PC-3 (cell line): ENCODE data around the gene BUD13. TPM values are rescaled to one million over a fixed set of nuclear protein-coding genes. Genes with fewer than 3 reads are reported as not detected.

ENCODE experiments used
- ATAC-seq: fragments of 200-7000 bp; cut with Tn5 transposase; 2 replicates; pipeline ENCODE4 v1.9.1; 2020; ENCODE audit warnings: mild to moderate bottlenecking, moderate library complexity
- BruUV-seq: library from RNA; stranded (reverse); fragments of 400-500 nt; replicated peaks from 2 replicates; lab custom pipeline; 2021; lab: Mats Ljungman, UMichigan
- CTCF ChIA-PET: fragments of 300-600 bp; sonication (Branson Sonifier 250); formaldehyde crosslinking; loops from one replicate; lab custom pipeline; 2022; ENCODE audit warnings: antibody characterized with exemption; lab: Charles Lee
- POLR2A ChIA-PET: fragments of 300-600 bp; sonication (Branson Sonifier 250); formaldehyde crosslinking; loops from one replicate; lab custom pipeline; 2022; ENCODE audit warnings: antibody characterized with exemption; ENCODE audit not compliant: unreplicated experiment; lab: Charles Lee
- DNase-seq: peaks from one replicate; pipeline ENCODE4 v3.0.0-alpha.2; 2015
- H2AFZ ChIP-seq: fragments of 300-600 bp; sonication (generic); 2 replicates; pipeline ENCODE4 v1.6.0; 2016; ENCODE audit warnings: antibody characterized with exemption, low read length
- H3F3A ChIP-seq: fragments of 300-600 bp; sonication (generic); one replicate; pipeline ENCODE4 v1.6.0; 2017; ENCODE audit warnings: antibody characterized with exemption, low read length, control low read depth, mild to moderate bottlenecking; ENCODE audit not compliant: unreplicated experiment
- H3K27ac ChIP-seq: fragments of 300-600 bp; sonication (generic); 2 replicates; pipeline ENCODE4 v1.5.1; 2016; ENCODE audit warnings: mild to moderate bottlenecking, low read length
- H3K27me3 ChIP-seq: fragments of 300-600 bp; sonication (generic); 2 replicates; pipeline ENCODE4 v1.6.1; 2016; ENCODE audit warnings: low read length, mixed read lengths
- H3K36me3 ChIP-seq: fragments of 300-600 bp; sonication (generic); 2 replicates; pipeline ENCODE4 v1.6.1; 2016; ENCODE audit warnings: low read depth, mixed run types, low read length, mixed read lengths
- H3K4me1 ChIP-seq: fragments of 300-600 bp; sonication (generic); 2 replicates; pipeline ENCODE4 v1.5.1; 2016; ENCODE audit warnings: low read length; ENCODE audit not compliant: insufficient read depth
- H3K4me2 ChIP-seq: fragments of 300-600 bp; sonication (generic); 2 replicates; pipeline ENCODE4 v1.6.0; 2016; ENCODE audit warnings: low read length
- H3K4me3 ChIP-seq: fragments of 300-600 bp; sonication (generic); 2 replicates; pipeline ENCODE4 v1.5.1; 2016; ENCODE audit warnings: mild to moderate bottlenecking, low read length, mixed read lengths
- H3K79me2 ChIP-seq: fragments of 300-600 bp; sonication (generic); 2 replicates; pipeline ENCODE4 v1.6.1; 2017; ENCODE audit warnings: low read length, mixed read lengths
- H3K9ac ChIP-seq: fragments of 300-600 bp; sonication (generic); 2 replicates; pipeline ENCODE4 v1.6.0; 2016; ENCODE audit warnings: mild to moderate bottlenecking, low read length
- H3K9me2 ChIP-seq: fragments of 300-600 bp; sonication (generic); replicated peaks from 2 replicates; pipeline ENCODE4 v1.6.1; 2016; ENCODE audit warnings: mixed run types, low read length, mixed read lengths
- H3K9me3 ChIP-seq: fragments of 300-600 bp; sonication (generic); 2 replicates; pipeline ENCODE4 v1.6.1; 2016; ENCODE audit warnings: low read length, mixed read lengths
- H4K20me1 ChIP-seq: fragments of 300-600 bp; sonication (generic); 2 replicates; pipeline ENCODE4 v1.6.1; 2016; ENCODE audit warnings: low read length, mixed read lengths
- EZH2 ChIP-seq: fragments of 300-600 bp; sonication (generic); IDR thresholded peaks from one replicate; pipeline ENCODE4 v1.6.1; 2017; ENCODE audit warnings: antibody characterized with exemption, mild to moderate bottlenecking, low read length; ENCODE audit not compliant: unreplicated experiment
- EZH2phosphoT487 ChIP-seq: fragments of 300-600 bp; sonication (generic); IDR thresholded peaks from 2 replicates; pipeline ENCODE4 v1.6.1; 2018; ENCODE audit warnings: mild to moderate bottlenecking, antibody characterized with exemption, low read length, borderline replicate concordance
- intact Hi-C: fragments of 100-400 bp; cut with micrococcal nuclease; formaldehyde crosslinking; loops from 2 replicates; pipeline ENCODE4 v1.9.0; 2023
- total RNA-seq: library from RNA; depleted of rRNA; stranded (reverse); fragments of >200 nt; gene quantifications from 2 replicates; pipeline ENCODE4 v1.2.3, GENCODE V29; 2014
- TF ChIP-seq, protein P1 (sequence below): fragments of 300-600 bp; sonication (generic); conservative IDR thresholded peaks from 2 replicates; pipeline ENCODE4 v1.5.1; 2017; ENCODE audit warnings: antibody characterized with exemption, low read depth, mild to moderate bottlenecking, low read length

The BUD13 gene
- total RNA-seq, 1 experiment from 2014 or later, result 28.9 TPM

DNA sequence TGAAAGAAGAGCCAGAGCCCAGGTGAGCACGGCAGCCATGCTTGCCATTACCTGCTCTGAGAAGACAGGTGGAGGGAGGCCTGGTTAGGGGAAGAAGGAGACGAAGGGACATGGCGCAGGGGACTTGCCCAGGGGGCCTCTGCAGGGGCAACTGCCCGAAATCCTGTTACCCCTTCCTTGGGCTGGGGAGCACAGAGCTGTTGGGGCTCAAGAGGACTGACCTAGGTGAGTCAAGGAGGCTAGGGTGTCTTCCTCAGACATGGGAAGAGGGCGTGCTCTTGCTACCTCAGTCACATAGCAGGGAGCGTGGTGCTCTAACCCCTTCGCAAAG, 19.0 kb upstream of the BUD13 start, which contains the start of gene APOA5:
APOA5 (minus strand) TSS at position 67 of the 331 bp plus-strand sequence; CDS start at position 48, 19 bp downstream.
- H2AFZ ChIP-seq, result no peak within 1 kb of the TSS

DNA sequence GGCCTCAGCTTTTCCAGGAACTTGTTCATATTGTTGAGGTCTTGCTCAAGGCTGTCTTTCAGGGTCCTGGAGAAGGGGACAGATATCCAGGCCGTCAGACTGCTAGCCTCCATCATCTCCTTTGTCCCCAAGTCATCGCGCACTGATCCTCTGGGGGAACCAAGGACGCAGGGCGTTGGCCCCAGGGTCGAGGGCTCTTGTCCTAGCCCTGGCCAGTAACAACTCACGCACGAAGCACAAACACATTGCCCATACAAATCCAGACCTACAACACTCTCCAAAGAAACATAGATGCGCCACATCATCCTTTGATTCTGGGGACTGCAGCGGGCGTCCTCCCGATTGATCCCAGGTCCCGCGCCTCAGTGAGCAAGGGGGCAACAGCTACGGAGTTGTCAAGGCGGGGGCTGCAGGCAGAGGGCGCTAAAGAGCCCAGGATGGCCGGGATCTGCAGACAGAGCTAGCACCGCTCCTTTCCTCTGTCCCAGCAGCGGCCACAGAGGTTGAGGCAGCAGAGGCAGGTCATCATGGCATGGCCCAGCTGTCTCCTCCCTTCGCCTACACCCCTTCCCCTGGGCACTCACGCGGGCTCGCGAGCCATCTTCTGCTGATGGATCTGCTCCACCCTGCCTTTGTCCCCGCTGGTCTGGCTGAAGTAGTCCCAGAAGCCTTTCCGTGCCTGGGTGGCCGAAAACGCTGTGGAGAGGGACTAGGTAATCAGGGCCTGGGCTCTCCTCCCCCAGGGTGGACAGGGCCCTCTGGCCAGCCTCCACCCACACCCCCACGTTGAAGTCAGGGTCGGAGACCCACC, 18.4 kb upstream of the BUD13 start:
- Histone ChIP-seq H3K4me1 (peaks cover 35% of the 10 kb centered on the region), H4K20me1 (no peaks in the 10 kb centered on the region; the same call in 1 of the 2 replicates), H3K9ac (no peak overlapping the region), H2AFZ (no peak overlapping the region), H3K27me3 (no peaks in the 10 kb centered on the region), H3K4me3 (no peak overlapping the region), H3K9me2 (no peaks in the 10 kb centered on the region), H3K79me2 (peaks cover 16% of the 10 kb centered on the region), H3K36me3 (peaks cover 5% of the 10 kb centered on the region; the same call in 1 of the 2 replicates), H3K9me3 (no peaks in the 10 kb centered on the region), H3K4me2 (no peak overlapping the region), H3K27ac (no peak overlapping the region), H3F3A (no peaks in the 10 kb centered on the region)
- CTCF ChIA-PET, result interaction anchor here (0.5 to 0.7 kb wide), 3 partner anchors 45 to 318 kb away, joined by 3 to 12 read pairs (median 3); no protein-coding TSS in a partner anchor
- POLR2A ChIA-PET, result no interaction called here
- no peak for TF ChIP-seq EZH2phosphoT487
- TF ChIP-seq, protein P1, sequence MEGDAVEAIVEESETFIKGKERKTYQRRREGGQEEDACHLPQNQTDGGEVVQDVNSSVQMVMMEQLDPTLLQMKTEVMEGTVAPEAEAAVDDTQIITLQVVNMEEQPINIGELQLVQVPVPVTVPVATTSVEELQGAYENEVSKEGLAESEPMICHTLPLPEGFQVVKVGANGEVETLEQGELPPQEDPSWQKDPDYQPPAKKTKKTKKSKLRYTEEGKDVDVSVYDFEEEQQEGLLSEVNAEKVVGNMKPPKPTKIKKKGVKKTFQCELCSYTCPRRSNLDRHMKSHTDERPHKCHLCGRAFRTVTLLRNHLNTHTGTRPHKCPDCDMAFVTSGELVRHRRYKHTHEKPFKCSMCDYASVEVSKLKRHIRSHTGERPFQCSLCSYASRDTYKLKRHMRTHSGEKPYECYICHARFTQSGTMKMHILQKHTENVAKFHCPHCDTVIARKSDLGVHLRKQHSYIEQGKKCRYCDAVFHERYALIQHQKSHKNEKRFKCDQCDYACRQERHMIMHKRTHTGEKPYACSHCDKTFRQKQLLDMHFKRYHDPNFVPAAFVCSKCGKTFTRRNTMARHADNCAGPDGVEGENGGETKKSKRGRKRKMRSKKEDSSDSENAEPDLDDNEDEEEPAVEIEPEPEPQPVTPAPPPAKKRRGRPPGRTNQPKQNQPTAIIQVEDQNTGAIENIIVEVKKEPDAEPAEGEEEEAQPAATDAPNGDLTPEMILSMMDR, result peak; percentile 82
- ATAC-seq (no peak), DNase-seq (peak; percentile 48)
- intact Hi-C loops, result loop anchor here (5.0 kb wide), 2 partner anchors 61 to 316 kb away; no protein-coding TSS in a partner anchor
- BruUV-seq, result no TSS peak

More for the DNA sequence above, 19.0 kb upstream of the BUD13 start, which contains the start of gene APOA5:
- no peak within 1 kb of the TSS for H3K27ac ChIP-seq
- no peak for DNase-seq
- no peaks in the 10 kb centered on the region for H3K9me2 ChIP-seq
- TF ChIP-seq EZH2, result no peak
- no peaks in the 10 kb centered on the region for H3K36me3 ChIP-seq
- H4K20me1 ChIP-seq, result no peaks in the 10 kb centered on the region
- H3K9ac ChIP-seq, result no peak within 1 kb of the TSS
- ChIA-PET CTCF (interaction anchor here (0.5 to 0.7 kb wide), 3 partner anchors 44 to 318 kb away, joined by 3 to 12 read pairs (median 3); no protein-coding TSS in a partner anchor), POLR2A (no interaction called here)
- intact Hi-C loops, result loop anchor here (5.0 kb wide), 2 partner anchors 61 to 316 kb away; no protein-coding TSS in a partner anchor
- H3K27me3 ChIP-seq, result no peaks in the 10 kb centered on the region
- no peak for ATAC-seq
- H3K79me2 ChIP-seq, result peaks cover 10% of the 10 kb centered on the region
- H3K9me3 ChIP-seq, result no peaks in the 10 kb centered on the region
- no peaks in the 10 kb centered on the region for H3F3A ChIP-seq
- no peak within 1 kb of the TSS for H3K4me3 ChIP-seq
- H3K4me1 ChIP-seq, result peaks cover 29% of the 10 kb centered on the region
- no TSS peak for BruUV-seq
- peak within 1 kb of the TSS; percentile 27 for H3K4me2 ChIP-seq

DNA sequence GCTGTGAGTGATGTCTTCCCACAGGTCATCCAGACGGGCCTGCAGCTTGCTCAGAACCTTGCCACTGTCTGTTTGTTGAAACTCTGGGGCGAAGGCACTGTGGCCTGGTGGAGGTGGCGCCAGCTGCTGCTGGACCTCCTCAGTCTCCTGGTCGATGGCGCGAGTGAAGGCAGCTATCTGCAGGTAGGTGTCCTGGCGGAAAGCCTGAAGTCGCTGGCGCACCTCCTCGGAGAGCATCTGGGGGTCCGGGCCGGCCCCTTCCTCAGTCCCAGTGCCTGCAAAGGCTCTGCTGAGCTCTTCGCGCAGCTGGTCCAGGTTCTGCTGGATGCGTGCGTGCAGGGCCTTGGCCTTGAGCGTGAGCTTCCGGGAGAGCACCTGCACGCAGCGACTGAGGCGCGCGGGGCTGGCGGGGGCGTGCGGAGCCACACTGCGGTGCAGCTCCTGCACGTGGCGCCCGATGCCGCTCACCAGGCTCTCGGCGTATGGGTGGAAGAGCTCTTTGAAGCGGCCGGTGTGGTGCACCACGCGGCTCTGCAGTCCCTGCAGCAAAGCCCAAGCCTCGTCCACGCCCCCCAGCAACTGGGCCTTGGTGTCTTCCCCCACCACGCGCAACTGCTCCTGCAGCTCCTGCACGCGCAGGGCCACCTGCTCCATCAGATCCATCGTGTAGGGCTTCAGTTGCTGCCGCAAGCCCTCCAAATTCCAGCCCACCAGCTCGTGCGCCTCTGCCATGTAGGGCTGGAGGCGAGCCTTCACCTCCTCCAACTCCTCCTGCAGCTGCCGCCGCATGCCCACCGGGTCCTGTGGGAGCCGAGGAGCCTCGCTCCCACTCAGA, 17.6 kb upstream of the BUD13 start:
- ChIA-PET POLR2A (no interaction called here), CTCF (no interaction called here)
- BruUV-seq, result no TSS peak
- Histone ChIP-seq H3F3A (no peaks in the 10 kb centered on the region), H2AFZ (no peak overlapping the region), H3K27me3 (no peaks in the 10 kb centered on the region), H3K36me3 (peaks cover 13% of the 10 kb centered on the region), H3K4me2 (no peak overlapping the region), H3K9ac (no peak overlapping the region), H4K20me1 (no peaks in the 10 kb centered on the region; the same call in 1 of the 2 replicates), H3K4me1 (peaks cover 37% of the 10 kb centered on the region), H3K27ac (no peak overlapping the region), H3K79me2 (peaks cover 24% of the 10 kb centered on the region), H3K9me3 (no peaks in the 10 kb centered on the region), H3K4me3 (no peak overlapping the region), H3K9me2 (no peaks in the 10 kb centered on the region)
- DNase-seq (no peak), ATAC-seq (no peak)
- TF ChIP-seq, protein P1, result no peak
- TF ChIP-seq EZH2 (no peak), EZH2phosphoT487 (no peak)
- intact Hi-C loops, result loop anchor here (5.0 kb wide), 2 partner anchors 62 to 317 kb away; no protein-coding TSS in a partner anchor
